Measurements from ENCODE around the gene TENM4. TPM values are rescaled to one million over a fixed set of nuclear protein-coding genes. Genes with fewer than 3 reads are reported as not detected.

Gene TENM4
- total and polyA plus RNA-seq, 10 of the 15 experiments (the other 5 are each of a cell fraction or from before 2014, with no cell fraction given): 0.03 to 0.12 (median 0.06) TPM; not detected in 7

GRCh38 chr11:79313530-79313913, 127.3 kb downstream of the TENM4 start:
- DNase-seq (ENCODE audit: low read depth, low spot score) (no peak), FAIRE-seq (no peak), ATAC-seq (no peak)
- no peaks in the 10 kb centered on the region for H4K20me1 ChIP-seq (ENCODE audit: control insufficient read depth, insufficient read depth)
- no peak overlapping the region for H3K4me2 ChIP-seq (ENCODE audit: control insufficient read depth, insufficient read depth)
- H3K9me3 ChIP-seq (replicated peaks; ENCODE audit: control insufficient read depth, insufficient read depth, low read length): no peaks in the 10 kb centered on the region
- H3K36me3 ChIP-seq (ENCODE audit: control insufficient read depth in 2 of 2, insufficient read depth in 2 of 2, low read length in 1 of 2): no peaks in the 10 kb centered on the region
- intact Hi-C loops (cut with micrococcal nuclease; ENCODE audit: unreplicated experiment) (no loop called here), in situ Hi-C loops (cut with MboI) (no loop called here)
- H2AFZ ChIP-seq (ENCODE audit: control insufficient read depth, low read depth, low read length): no peak overlapping the region
- no peaks in the 10 kb centered on the region; a peak in 1 of 4 replicates for H3K27me3 ChIP-seq (replicated peaks in 1 of 2; ENCODE audit: control insufficient read depth in 2 of 2, insufficient read depth in 2 of 2, low read length in 1 of 2)
- 36% methylated on average over 4 of the region's 4 CpGs for WGBS (ENCODE audit: insufficient coverage, insufficient replicate concordance, low lambda C conversion rate, missing lambda C conversion rate)
- RAD21 ChIA-PET (ENCODE audit: unreplicated experiment): no interaction called here
- TF ChIP-seq, protein P1, sequence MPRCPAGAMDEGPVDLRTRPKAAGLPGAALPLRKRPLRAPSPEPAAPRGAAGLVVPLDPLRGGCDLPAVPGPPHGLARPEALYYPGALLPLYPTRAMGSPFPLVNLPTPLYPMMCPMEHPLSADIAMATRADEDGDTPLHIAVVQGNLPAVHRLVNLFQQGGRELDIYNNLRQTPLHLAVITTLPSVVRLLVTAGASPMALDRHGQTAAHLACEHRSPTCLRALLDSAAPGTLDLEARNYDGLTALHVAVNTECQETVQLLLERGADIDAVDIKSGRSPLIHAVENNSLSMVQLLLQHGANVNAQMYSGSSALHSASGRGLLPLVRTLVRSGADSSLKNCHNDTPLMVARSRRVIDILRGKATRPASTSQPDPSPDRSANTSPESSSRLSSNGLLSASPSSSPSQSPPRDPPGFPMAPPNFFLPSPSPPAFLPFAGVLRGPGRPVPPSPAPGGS (IDR thresholded peaks at IDR 0.05; ENCODE audit: borderline replicate concordance, insufficient read depth, low read depth, low read length, poor library complexity, severe bottlenecking): no peak
- TF ChIP-seq NFYA (IDR thresholded peaks at IDR 0.05; ENCODE audit: borderline replicate concordance, low read depth, low read length): no peak
- TF ChIP-seq TCF3 (IDR thresholded peaks at IDR 0.05; ENCODE audit: borderline replicate concordance, insufficient read depth, low read depth, low read length): no peak
- no peak for TF ChIP-seq MAX (IDR thresholded peaks at IDR 0.05; ENCODE audit: low read depth, low read length)
- no peak for TF ChIP-seq RELA (IDR thresholded peaks at IDR 0.05; ENCODE audit: borderline replicate concordance, partially characterized antibody)
- no peak for TF ChIP-seq SPI1 (IDR thresholded peaks at IDR 0.05; ENCODE audit: borderline replicate concordance, insufficient read depth, low read depth, low read length)
- TF ChIP-seq WRNIP1 (IDR thresholded peaks at IDR 0.05; ENCODE audit: borderline replicate concordance, low read depth, low read length): no peak
- TF ChIP-seq CREB1 (IDR thresholded peaks at IDR 0.05; ENCODE audit: low read depth): no peak
- no peak for TF ChIP-seq RB1 (IDR thresholded peaks at IDR 0.05; ENCODE audit: borderline replicate concordance)
- TF ChIP-seq ZNF24 (IDR thresholded peaks at IDR 0.05): no peak
- TF ChIP-seq SMAD5 (IDR thresholded peaks at IDR 0.05; ENCODE audit: low read depth): no peak
- no peak for TF ChIP-seq GABPA (IDR thresholded peaks at IDR 0.05; ENCODE audit: low read depth)
- no peak overlapping the region for H3K4me3 ChIP-seq
- SMC1A ChIA-PET (ENCODE audit: uncharacterized antibody, unreplicated experiment): interaction anchor here (1.0 kb wide), 1 partner anchor 180 kb away, joined by 3 read pairs; no protein-coding TSS in a partner anchor
- H3K9ac ChIP-seq (ENCODE audit: control insufficient read depth, insufficient read depth, low read length): no peak overlapping the region
- CTCF ChIA-PET: no interaction called here
- BruUV-seq (replicated peaks): no TSS peak
- no peaks in the 10 kb centered on the region for H3K79me2 ChIP-seq (ENCODE audit: control insufficient read depth, insufficient read depth, low read length)
- H3K27ac ChIP-seq (ENCODE audit: control insufficient read depth, insufficient read depth): no peak overlapping the region
- no peaks in the 10 kb centered on the region for H3K4me1 ChIP-seq (ENCODE audit: control insufficient read depth, insufficient read depth, low read length)
- POLR2A ChIA-PET: no interaction called here
